AG10803 (cell line): Measurements from ENCODE around the gene TOP1.

Experiments
- DNase-seq: peaks from one replicate; pipeline ENCODE4 v3.0.0; 2010; ENCODE audit warnings: low read depth
- H3K4me3 ChIP-seq: 2 replicates; pipeline ENCODE4 v1.5.1; 2011; ENCODE audit warnings: mild to moderate bottlenecking, low read length, control low read depth
- TF ChIP-seq, protein P1 (sequence below): conservative IDR thresholded peaks from 2 replicates; pipeline ENCODE4 v1.5.1; 2011; ENCODE audit warnings: mild to moderate bottlenecking, low read length, control low read depth, inconsistent platforms

Gene TOP1

GRCh38 chr20:41037179-41037578 lies 8.6 kb downstream of the TOP1 start:
- no peak for DNase-seq
- TF ChIP-seq, protein P1, sequence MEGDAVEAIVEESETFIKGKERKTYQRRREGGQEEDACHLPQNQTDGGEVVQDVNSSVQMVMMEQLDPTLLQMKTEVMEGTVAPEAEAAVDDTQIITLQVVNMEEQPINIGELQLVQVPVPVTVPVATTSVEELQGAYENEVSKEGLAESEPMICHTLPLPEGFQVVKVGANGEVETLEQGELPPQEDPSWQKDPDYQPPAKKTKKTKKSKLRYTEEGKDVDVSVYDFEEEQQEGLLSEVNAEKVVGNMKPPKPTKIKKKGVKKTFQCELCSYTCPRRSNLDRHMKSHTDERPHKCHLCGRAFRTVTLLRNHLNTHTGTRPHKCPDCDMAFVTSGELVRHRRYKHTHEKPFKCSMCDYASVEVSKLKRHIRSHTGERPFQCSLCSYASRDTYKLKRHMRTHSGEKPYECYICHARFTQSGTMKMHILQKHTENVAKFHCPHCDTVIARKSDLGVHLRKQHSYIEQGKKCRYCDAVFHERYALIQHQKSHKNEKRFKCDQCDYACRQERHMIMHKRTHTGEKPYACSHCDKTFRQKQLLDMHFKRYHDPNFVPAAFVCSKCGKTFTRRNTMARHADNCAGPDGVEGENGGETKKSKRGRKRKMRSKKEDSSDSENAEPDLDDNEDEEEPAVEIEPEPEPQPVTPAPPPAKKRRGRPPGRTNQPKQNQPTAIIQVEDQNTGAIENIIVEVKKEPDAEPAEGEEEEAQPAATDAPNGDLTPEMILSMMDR: no peak
- no peak overlapping the region for H3K4me3 ChIP-seq

DNA sequence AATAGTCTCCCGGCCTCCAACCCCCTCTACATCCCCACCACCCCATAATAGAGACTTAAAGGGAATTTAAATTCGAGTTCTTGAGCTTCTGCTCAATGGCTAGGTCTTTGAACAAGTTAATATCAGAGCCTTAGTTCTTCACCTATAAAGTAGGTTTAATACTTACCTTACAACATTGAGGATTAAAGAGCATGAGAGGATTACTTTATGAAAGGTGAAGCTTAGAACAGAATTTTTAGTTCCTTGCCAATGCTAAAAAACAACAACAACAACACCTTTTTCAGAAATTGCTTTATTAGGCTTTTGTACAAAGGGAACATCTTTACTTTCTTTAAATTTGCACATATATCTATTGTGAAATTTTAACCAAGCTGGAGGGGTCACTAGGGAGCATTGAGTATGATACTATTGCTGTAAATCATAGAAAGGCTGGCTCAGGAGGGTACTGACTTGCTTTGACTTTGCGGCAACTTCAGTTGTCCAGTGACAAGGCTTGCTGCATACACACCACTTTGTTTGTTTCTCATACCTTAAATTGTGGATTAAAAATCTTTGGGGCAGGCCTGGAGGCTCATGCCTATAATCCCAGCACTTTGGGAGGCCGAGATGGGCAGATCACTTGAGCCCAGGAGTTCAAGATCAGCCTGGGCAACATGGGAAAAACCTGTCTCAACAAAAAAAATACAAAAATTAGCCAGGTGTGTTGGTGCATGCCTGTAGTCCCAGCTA lies 9.7 kb downstream of the TOP1 start:
- no peak overlapping the region for H3K4me3 ChIP-seq
- DNase-seq: no peak
- TF ChIP-seq, protein P1: no peak

GRCh38 chr20:41038878-41039404 lies 10.3 kb downstream of the TOP1 start:
- TF ChIP-seq, protein P1: no peak
- no peak overlapping the region for H3K4me3 ChIP-seq

DNA sequence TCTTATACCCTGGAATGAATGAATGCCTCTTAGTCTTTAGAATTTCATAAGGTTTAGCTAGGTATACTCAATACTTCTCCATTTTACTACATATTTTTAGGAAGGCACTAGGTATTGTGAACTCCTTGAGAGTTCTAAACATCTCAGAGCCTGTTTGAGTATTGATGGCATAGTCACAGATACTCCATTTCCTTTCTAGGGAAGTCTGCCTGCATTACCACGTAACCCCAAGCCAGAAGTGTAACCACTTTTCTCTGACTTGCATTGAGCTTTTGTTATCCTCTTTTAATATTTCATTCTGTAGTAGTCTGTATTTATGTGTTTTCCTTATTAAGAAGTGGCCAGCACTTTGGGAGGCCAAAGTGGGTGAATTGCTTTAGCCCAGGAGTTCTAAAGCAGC lies 12.2 kb downstream of the TOP1 start:
- no peak overlapping the region for H3K4me3 ChIP-seq
- no peak for DNase-seq
- TF ChIP-seq, protein P1: no peak

More at GRCh38 chr20:41038878-41039404, 10.3 kb downstream of the TOP1 start:
- DNase-seq: no peak

DNA sequence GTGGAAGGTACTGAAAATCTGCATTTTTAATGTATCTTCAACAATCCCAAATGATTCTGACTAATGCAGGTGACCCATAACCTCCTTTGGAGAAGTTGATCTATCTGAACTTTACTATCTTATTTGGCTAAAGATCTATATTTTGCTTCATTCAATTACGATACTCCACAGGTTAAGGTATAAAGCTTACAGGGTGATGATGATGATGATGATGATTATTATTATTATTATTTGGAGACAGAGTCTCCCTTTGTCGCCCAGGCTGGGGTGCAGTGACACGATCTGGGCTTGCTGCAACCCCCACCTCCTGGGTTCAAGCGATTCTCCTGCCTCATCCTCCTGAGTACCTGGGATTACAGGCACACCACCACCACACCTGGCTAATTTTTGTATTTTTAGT lies 13.1 kb downstream of the TOP1 start:
- no peak overlapping the region for H3K4me3 ChIP-seq
- no peak for DNase-seq
- TF ChIP-seq, protein P1: no peak

DNA sequence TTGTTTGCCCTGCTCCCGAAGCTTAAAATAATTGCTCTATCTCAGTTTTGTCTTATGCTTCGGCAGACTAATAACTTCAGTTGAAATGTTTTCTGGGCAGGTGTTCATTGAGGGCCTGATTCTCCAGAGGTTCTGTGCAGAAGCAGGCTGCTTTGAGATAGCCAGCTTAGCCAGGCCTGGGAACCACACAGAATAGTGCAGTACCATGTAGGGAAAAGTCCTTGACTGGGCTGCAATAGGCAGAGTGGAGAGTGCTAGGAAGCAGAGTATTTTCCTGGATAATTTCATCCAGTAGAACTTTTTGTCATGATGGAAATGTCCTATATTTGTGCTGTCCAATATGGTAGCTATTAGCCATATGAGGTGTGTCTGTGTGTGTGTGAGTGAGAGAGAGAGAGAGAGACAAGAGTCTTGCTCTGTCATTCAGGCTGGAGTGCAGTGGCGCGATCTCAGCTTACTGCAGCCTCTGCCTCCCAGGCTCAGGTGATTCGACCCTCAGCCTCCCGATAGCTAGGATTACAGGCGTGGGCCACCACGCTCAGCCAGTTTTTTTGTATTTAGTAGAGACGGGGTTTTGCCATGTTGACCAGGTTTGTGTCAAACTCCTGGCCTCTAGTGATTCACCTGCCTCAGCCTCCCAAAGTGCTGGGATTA lies 15.9 kb downstream of the TOP1 start:
- no peak for DNase-seq
- TF ChIP-seq, protein P1: no peak
- H3K4me3 ChIP-seq: no peak overlapping the region

DNA sequence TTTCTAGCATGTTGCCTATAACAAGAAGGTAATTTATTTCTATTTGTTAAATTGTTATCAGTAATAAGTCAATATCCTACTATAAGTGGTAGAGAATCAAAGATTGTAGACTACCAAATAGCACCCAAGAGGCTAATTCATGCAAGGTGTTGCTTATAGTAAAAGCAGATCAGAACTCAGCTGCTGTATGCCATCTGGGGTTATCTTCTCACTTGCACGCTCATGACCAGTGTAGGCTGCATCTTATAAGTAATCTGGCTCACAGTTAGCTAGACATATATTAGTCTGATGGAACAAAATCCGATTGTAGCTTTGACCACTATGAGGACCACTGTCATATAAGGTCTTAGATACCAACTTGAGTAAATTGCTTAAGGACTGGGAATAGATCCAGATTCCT lies 17.0 kb downstream of the TOP1 start:
- no peak overlapping the region for H3K4me3 ChIP-seq
- TF ChIP-seq, protein P1: no peak
- DNase-seq: no peak
